Measurements from ENCODE around the gene TLL2.

DNA sequence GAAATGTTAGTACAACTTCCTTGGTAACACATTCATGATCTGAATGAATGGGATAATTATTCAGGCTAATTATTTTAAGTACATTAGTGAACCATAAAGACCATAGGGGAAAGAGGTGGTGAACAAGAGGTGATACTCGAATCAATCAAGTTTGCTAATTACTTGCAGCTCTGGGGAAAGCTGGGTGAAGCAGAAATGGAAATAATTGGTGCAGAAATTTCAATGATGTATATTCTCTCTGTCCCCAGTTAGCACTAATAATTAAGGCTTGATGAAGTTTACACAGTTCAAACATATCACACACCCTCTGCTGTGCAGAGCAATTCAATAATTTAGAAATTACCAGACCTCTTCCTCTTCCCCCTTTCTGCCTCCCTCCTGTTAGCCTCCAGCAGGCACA, 105.5 kb downstream of the TLL2 start:
- no peak for TF ChIP-seq POLR2A (IDR thresholded peaks at IDR 0.05; ENCODE audit: low read depth, low read length)
- no peak for TF ChIP-seq POLR2AphosphoS5 (IDR thresholded peaks at IDR 0.05; ENCODE audit: low read depth, low read length)
- TF ChIP-seq TAF1 (IDR thresholded peaks at IDR 0.05; ENCODE audit: low read depth, low read length): no peak
- no peak for TF ChIP-seq SPI1 (IDR thresholded peaks at IDR 0.05; ENCODE audit: low read depth, low read length)
